HPDE6-E6E7 (cell line): ENCODE results near the gene STX2.
A peak's percentile ranks its signal among the peaks of the same experiment; 100 is the strongest.
"Not testable (repeated sequence)": the region's sequence is repeated elsewhere in the genome, so short reads cannot be mapped to it uniquely, and the experiment has no call there.

Source experiments
- DNase-seq: peaks from one replicate; pipeline ENCODE4 v3.0.0; 2011; ENCODE audit warnings: missing footprints; ENCODE audit errors: extremely low spot score

Gene STX2

DNA sequence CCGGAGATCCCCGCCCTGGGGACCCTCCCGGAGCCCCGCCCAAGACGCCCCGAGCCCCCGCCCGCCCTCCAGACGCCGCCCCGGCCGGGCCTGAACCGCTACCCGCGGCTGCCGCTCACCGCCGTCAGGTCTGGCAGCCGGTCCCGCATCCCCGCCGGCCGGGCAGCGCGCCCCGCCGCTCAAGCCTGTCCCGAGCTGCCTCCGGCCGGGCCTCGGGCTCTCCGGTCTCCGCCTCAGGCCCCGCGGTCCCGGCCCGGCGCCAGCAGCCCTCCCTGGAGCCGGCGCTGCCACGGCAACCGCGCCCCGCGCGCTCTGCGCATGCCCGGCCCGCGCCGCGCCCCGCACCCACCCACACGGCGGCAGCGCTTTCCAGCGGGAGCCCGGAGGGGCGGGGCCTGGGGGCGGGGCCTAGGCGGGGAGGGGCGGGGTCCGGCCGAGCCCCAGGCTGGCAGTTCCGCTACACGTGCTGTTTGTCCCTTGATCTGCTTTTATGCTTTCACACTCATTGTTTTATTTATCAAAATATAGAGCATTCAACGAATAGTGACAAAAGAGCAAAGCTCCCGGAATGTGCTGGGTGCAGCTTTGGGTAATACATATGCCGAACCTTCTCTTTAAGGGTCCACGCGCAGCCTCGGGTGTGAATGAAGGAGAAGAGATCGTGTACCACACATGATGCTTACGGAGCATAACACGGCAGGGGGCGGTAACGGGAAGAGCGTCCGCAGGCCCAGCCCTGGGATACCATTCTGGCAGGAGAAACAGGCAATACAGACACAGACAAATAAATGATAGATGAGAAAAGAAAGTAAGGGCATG lies at the start of gene STX2:
TSS of gene STX2 (minus strand) at position 300 of the 819 bp plus-strand sequence. CDS start at position 149, 151 bp downstream.
- peak; percentile 88 for DNase-seq

DNA sequence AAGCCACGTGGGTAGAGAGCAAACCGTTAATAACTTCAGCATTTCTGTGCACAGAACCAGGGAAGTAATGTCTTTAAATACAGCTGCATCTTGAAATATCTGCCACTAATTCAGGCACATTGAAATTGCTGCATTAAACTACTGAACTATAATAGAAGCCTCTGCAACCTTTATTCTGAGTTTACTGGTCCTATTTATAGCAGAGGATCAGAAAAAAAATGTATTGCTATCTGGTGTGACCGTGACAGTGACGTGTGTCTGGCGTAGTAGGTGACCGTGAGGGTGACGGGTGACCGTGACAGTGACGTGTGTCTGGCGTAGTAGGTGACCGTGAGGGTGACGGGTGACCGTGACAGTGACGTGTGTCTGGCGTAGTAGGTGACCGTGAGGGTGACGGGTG lies 48.1 kb upstream of the STX2 start:
- not testable (repeated sequence) for DNase-seq

DNA sequence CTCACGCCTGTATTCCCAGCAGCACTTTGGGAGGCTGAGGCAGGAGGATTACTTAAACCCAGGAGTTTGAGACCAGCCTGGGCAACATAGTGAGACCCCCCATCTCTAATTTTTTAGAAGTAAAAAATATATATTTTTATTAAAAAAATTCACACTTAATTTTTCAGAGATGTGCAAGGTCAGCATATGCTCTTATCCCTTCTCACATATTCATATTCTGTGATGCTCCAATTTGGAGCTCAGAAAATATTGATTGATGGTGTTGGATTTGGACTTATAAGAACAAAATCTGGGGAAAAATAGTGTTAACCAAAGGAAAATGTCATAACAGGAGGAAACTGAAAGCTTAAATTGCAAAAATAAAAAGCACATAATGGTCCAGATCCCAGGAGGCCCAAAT lies 42.5 kb upstream of the STX2 start:
- no peak for DNase-seq

DNA sequence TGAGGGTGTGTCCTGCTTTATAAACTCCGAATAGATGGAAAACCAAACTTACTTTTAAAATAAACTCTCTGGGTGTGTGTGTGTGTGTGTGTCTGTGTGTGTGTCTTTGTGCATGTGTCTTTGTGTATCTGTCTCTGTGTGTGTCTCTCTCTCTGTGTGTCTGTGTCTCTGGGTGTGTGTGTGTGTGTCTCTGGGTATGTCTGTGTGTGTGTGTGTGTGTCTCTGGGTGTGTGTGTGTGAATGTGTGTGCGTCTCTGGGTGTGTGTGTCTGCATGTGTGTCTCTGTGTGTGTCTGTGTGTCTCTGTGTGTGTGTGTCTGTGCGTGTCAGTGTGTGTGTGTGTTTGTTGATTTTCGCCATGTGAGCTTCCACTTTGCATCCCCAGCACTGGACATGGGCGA lies 42.0 kb upstream of the STX2 start:
- no peak for DNase-seq

DNA sequence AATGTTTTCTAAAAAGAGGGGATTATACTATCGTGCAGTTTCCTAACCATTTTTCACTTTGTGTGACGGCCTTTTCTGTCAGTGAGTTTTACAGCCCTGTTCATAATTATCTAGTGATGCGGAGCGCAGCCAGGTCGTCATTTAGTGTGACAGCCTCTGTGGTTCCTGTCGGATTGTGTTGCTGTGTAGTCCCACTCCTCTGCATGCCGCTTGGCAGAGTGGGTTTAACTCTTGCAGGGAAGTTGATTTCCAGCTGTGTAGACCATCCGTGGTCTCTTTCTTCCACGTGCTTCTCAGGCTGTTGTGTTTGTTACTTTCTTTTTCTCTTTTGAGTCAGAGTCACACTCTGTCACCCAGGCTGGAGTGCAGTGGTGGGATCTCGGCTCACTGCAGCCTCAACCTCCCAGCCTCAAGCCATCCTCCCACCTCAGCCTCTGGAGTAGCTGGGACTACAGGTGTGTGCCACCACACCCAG lies 41.4 kb upstream of the STX2 start:
- DNase-seq: no peak

DNA sequence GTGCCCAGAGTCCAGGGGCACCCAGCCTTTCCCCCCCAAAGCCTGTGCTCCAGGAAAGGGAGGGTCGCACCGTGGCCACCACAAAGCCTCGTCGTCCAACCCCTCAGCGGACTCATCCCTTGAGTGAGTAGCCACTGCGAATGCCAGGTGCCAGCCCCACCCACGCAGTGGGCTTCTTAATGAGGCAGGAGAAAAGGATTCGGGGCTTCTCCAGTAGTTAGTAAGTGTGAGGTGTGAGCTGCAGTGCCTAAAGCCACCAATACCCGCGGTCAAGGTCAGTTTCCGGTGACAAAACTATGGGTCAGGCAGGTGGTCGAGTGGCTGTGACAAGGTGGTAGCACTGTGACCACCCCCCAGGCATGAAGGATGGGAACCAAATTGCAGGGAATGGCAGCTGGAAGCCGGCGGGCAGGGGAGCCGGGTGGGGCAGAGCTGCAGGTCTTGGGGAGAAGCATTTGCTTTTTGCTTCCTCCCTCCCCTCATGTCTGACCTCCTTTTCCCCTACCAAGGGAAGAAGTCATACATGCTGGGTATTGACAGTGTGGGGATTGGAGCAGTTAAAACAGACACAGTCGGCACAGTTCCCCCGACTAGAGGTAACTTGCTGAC lies 40.8 kb upstream of the STX2 start:
- DNase-seq: no peak

DNA sequence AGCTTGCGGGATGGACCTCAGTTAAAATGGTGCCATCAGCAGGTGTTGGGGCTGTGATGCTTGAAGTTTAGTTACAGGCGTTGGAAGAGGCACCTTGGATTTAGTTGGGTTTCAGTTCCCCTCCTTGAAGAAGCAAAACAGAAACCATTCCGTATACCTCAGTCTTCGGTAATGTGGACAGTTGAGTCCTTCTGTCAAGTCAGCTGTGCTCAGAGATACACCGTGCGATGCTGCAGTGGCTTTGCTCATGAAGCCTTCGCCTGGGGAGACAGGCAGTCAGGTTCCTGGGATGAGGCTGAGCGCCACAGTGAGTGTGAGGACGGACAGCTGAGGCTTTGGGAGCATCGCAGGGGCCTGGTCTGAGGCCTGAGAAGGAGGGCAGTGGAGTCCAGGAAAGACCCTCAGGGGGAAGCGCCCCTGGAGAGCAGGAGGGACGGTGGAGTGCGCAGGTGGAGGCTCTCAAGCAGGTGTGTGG lies 40.2 kb upstream of the STX2 start:
- no peak for DNase-seq

DNA sequence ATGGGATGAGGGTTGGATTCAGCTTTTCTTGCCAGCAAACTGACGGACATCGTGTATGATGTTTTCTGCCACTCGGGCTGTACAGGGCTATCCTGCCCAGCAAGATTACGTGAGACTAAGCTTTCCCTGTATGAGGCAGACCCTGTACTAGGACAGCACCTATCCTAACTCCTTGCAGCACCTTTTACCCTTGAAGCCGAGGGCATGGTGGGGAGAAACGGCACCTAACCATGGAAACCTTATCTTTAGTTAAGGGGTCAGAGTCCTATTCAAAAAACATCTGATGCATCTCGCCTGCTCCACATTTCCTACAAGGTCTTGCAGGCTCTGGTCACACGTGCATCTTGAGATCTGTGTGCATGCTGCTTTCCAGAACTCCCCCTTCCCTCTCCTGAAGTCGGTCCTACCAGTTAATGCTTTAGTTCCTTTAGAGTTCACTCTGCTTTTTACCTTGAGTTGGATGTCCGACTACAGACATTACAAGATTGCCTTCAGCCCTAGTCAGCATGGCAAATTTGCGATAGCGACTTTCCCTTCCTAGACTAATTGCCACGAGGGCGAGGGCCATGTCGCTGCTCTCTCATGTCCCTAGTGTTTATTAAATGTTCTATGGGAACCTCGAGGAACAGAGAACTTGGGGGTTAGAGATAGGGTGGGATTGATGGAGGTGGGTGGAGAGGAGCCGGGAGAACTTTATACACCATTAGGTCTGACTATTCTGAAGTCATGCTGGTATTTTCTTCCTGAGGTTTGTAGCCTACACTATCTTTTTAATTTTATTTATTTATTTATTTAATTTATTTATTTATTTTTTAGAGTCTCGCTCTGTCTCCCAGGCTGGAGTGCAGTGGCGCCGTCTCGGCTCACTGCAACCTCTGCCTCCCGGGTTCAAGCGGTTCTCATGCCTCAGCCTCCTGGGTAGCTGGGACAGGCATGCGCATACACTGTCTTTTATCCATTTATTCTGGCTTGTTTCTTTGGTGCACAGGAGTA lies 39.4 kb upstream of the STX2 start:
- DNase-seq: no peak

DNA sequence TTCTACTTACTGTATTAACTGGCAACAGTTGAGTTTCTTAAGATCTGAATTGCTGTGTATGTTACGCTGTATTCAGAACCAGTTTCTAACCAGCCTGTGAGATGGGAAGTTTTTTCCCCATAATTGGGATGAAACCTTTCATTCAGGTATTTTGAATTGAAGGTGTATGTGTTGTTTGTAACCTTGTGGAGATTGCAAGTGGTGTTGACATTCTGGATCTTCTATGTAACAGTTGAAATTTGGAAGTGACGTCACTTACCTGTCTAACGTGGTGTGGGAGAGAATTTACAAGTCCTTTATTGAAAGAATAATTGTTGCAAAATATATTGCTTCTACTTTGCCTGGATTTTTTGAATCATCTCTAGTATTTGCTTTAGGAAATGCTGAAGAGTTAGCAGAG lies 38.3 kb upstream of the STX2 start:
- DNase-seq: no peak

DNA sequence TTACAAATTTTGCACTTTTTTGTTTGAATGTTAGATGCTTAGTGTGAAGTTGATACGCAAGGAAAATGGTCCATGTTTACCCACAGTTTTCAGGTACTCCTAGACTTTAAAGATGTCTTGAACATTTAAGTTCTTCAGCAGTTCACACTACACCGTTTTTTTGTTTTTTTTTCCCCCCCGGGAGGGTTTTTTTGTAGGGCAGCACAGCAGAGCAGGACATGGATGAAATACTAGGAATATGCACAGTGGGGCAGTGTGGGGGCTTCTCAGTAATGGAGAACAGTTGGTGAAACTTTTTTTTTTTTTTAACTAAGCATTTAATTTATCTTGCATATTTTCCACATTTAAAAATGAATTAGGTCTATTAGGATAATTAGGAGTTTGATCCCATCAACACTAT lies 37.7 kb upstream of the STX2 start:
- DNase-seq: no peak

DNA sequence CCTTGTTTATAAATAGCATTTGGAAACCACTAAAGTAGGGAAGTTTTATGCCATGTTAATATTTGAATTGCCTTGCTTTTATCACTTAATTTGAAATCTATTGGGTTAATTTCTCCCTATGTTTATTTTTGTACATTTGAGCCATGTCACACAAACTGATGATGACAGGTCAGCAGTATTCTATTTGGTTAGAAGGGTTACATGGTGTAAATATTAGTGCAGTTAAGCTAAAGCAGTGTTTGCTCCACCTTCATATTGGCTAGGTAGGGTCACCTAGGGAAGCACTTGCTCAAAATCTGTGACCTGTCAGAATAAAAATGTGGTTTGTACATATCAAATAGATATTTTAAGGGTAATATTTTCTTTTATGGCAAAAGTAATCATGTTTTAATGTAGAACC lies 37.2 kb upstream of the STX2 start:
- DNase-seq: no peak

DNA sequence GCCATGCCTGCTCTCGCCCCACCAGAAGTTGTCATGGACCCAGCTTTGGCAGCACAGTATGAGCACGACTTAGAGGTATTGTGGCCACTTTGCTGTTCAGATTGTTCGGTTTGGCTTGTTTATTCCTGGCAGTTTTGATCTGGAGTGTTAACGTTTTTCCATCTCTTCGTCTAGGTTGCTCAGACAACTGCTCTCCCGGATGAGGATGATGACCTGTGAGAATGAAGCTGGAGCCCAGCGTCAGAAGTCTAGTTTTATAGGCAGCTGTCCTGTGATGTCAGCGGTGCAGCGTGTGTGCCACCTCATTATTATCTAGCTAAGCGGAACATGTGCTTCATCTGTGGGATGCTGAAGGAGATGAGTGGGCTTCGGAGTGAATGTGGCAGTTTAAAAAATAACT lies 36.7 kb upstream of the STX2 start:
- not testable (repeated sequence) for DNase-seq

DNA sequence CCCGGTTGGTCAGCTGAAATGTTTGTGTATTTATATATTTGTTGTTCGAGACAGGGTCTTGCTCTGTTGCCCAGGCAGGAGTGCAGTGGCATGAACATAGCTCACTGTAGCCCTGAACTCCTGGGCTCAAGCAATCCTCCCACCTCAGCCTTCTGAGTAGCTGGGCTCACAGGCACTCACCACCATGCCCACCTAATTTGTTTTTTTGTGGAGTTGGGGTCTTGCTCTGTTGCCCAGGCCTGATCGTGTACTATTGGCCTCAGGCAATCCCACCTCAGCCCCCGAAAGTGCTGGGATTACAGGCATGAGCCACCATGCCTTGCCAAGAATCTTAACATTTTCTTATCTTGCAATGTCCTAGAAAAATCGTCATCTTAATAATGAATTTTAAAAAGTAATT lies 36.1 kb upstream of the STX2 start:
- no peak for DNase-seq

DNA sequence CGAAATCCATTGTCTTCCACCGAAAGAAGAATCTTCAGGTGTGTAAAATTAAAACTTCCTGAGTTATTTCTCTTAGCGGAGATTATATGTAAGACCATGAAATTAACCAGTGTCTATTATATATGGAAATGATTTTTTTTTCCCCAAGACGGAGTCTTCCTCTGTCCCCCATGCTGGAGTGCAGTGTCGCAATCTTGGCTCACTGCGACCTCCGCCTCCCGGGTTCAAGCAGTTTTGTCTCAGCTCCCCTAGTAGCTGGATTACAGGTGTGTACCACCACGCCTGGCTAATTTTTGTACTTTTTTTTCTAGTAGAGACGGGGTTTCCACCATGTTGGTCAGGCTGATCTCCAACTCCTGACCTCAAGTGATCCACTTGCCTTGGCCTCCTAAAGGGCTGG lies 35.6 kb upstream of the STX2 start:
- DNase-seq: no peak

DNA sequence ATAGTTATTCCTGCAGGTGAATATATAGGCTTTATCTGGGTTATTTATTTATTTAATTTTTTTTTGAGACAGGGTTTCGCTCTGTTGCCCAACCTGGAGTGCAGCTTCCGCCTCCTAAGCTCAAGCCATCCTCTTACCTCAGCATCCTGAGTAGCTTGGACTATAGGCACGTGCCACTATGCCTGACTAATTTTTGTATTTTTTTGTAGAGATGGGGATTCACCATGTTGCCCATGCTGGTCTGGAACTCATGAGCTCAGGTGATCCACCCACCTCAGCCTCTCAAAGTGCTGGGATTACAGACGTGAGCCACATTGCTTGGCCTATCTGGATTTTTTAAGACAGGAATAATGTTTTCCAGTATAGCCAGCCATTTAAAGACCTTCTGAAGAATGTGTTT lies 34.8 kb upstream of the STX2 start:
- no peak for DNase-seq

DNA sequence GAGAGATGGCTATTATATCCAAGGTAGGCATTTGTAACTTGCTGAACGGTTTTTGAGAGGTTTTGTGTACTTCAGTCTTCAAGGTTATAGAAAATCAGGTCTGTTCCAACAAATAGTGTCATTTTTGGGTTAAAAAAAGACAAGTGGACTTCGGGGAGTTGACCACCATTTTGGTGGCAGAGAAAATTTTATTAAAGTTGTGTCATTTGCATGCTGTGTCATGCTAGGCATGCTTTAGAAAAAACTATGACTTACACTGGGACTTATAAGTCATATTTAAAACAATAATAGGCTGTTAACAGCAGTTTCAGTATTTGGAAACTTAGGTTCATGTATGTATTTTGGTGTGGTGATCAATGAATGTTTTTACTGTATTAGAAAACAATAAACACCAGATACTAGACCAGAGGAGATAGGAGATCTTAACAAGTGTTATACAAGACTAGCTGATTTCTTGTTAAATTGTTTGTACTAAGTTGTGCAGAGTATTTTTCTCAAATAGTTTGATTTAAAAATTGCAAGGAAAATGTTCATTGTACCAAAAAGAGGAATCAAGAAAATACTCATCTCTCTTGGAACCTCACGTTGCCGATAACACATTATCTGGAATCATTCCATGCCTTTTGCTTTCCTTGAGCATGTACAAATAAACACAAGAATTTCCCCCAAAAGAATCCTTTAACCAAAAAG lies 34.2 kb upstream of the STX2 start:
- no peak for DNase-seq

DNA sequence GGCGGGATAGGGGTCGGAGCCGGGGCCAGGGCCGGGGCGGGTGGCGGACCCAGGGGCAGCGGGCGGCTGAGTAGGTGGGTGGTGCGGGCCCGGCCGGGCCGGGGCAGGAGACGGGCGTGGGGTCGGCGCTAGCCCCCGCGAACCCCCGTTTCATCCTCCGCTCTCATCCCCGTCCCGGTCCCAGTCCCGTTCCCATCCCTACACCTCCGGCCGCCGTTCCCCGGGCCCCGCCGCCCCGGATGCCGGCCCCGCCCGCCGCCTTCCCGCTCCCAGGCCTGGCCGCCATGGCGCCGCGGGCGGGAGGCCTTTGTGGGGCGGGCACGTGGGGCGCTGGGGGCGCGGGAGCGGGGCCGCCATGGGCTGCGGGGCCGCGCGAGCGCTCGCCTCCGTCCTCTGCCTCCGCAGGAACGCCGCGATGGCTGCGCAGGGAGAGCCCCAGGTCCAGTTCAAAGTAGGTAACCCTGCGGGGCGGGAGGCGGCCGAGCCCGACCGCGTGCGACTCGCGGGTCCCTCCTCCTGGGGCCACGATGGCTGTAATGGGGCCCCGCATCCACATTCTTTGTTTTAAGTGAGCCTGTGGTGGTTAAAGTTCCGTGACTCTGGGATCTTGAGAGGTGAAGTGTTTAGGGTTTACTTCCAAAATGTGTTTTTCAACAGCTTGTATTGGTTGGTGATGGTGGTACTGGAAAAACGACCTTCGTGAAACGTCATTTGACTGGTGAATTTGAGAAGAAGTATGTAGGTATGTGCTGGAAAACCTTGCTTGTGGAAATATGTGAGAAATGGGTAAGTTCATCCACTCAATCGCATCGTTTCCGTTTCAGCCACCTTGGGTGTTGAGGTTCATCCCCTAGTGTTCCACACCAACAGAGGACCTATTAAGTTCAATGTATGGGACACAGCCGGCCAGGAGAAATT lies 33.4 kb upstream of the STX2 start:
- DNase-seq: no peak

DNA sequence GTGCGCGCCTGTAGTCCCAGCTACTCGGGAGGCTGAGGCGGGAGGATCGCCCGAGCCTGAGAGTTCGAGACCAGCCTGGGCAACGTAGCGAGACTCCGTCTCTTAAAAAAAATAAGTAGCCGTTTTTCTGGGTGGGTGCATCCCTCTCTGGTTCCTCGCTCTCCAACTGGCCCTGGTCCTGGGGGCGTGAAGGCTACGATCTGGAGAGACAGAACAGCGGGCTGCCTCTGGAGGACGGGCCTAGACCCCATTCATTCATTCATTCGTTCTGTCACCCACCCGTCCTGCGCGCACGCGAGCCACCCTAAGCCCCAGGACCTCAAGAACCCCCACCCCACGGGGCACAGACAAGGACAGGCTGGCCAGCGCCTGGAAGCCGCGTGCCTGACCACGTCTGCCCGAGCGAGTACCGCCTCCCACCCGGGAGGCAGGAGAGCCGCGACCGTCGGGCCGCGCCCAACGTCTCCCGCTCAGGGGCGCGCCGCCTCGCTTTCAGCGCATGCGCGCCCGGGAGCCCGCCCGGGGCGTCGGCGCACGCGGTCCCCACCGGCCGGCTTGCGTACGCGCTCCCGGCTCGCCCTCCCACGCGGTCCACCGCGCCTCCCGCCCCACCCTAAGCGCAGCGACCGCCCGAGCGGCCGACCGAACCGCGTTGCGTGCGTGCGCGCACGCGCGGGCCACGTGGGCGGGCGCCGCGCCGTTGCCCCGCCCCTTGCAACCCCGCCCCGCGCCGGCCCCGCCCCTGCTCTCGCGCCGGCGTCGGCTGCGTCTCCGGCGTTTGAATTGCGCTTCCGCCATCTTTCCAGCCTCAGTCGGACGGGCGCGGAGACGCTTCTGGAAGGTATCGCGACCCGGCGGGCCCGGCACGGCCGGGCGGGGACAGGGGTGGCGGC lies 32.5 kb upstream of the STX2 start, which contains the start of gene RAN:
TSS of gene RAN (plus strand) at position 781 of the 893 bp plus-strand sequence. CDS start 528 bp downstream, outside the sequence.
- peak; percentile 96 for DNase-seq
